Naive B cell (primary cell): ENCODE measurements around the gene DNTTIP2. TPM values are rescaled to one million over a fixed set of nuclear protein-coding genes. Genes with fewer than 3 reads are reported as not detected.
"Not testable (repeated sequence)": the region's sequence is repeated elsewhere in the genome, so short reads cannot be mapped to it uniquely, and the experiment has no call there.

Experiments used
- ATAC-seq, 2 donors: fragments of 150-1000 bp; cut with Tn5 transposase; 2 replicates each; pipeline ENCODE4 v1.10.0; 2021; ENCODE audit warnings: low read depth in 2 of 2, mild to moderate bottlenecking in 2 of 2, moderate library complexity in 2 of 2
- DNase-seq: peaks from one replicate; pipeline ENCODE4 v3.0.0; 2022
- H3K27ac Mint-ChIP-seq, 6 donors: one replicate each; pipeline ENCODE4 v1.8.0; 2020 to 2022; ENCODE audit warnings: mild to moderate bottlenecking in 6 of 6, mixed read lengths in 6 of 6, moderate library complexity in 5 of 6, inconsistent platforms in 2 of 6
- H3K27me3 Mint-ChIP-seq, 3 donors: one replicate each; pipeline ENCODE4 v1.8.0; 2021 to 2022; ENCODE audit warnings: mixed read lengths in 3 of 3, mild to moderate bottlenecking in 1 of 3
- H3K36me3 Mint-ChIP-seq, 2 donors: one replicate each; pipeline ENCODE4 v1.8.0; 2020 to 2022; ENCODE audit warnings: mixed read lengths in 2 of 2, inconsistent platforms in 1 of 2, mild to moderate bottlenecking in 1 of 2
- H3K4me1 Mint-ChIP-seq, 3 donors: one replicate each; pipeline ENCODE4 v1.8.0; 2020 to 2022; ENCODE audit warnings: mixed read lengths in 3 of 3, inconsistent platforms in 1 of 3, mild to moderate bottlenecking in 1 of 3, moderate library complexity in 1 of 3
- H3K4me3 Mint-ChIP-seq, 8 donors: one replicate each; pipeline ENCODE4 v1.8.0; 2020 to 2022; ENCODE audit warnings: mild to moderate bottlenecking in 8 of 8, mixed read lengths in 8 of 8, moderate library complexity in 8 of 8, inconsistent platforms in 2 of 8
- H3K9me3 Mint-ChIP-seq, 7 donors: one replicate each; pipeline ENCODE4 v1.8.0; 2020 to 2022; ENCODE audit warnings: mixed read lengths in 7 of 7, mild to moderate bottlenecking in 5 of 7, inconsistent platforms in 2 of 7, moderate library complexity in 1 of 7
- polyA plus RNA-seq, 6 donors: library from polyadenylated mRNA; unstranded; fragments of 300-500 nt; fragmentation: Illumina TruSeq; gene quantifications; one replicate each; pipeline ENCODE4 v1.2.3, GENCODE V29; 2021; ENCODE audit warnings: low read depth in 6 of 6

DNTTIP2 gene
- polyA plus RNA-seq, 6 donors from 2014 or later, result 71.1 to 87.9 (median 83.6) TPM

DNA sequence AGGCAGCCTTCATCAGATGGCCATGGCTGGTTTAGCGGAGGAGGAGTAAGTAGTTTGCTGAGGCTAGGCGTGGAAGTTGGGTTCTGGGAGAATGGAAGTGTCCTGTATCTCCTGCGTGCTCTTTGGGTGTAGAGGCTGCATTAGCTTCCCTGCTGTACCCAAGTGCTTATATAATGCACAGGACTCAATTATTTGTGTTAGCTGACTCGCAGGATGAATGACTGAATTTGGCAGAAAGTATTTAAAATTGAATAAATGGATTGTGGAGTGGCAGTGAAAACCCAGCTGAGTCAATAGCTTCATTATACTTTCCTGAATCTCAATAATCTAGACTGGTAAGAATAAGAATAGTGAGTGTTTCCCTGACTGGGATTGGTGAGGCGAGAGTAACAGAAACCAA, 13.8 kb downstream of the DNTTIP2 start:
- peak overlapping the region in 2 of 6 donors; percentile 3 to 16 for H3K27ac Mint-ChIP-seq
- H3K4me3 Mint-ChIP-seq, result no peak overlapping the region
- DNase-seq (no peak), ATAC-seq (no peak)
- no peaks in the 10 kb centered on the region for H3K9me3 Mint-ChIP-seq
- H3K27me3 Mint-ChIP-seq, result no peaks in the 10 kb centered on the region
- peaks cover 8 to 11% of the 10 kb centered on the region in 2 donors for H3K36me3 Mint-ChIP-seq
- no peaks in the 10 kb centered on the region for H3K4me1 Mint-ChIP-seq

DNA sequence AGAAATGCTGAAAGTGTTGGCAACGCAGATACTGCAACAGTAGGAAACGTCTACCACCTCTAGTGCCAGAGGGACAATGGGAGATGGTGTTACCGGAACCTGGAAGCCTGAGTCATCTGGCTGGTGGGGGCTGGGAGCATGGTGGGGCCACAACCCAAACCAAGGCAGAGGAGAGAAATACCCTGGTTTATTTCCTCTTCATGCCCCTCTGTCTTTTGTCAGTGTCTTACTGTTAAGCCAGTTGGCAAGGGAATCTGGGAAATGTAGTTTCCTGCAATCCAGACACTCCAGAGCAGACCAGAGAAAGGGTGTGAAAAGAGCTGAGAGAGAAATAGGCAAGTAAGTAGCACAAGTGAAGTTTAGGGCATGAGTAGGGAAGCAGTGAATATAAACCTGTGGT, 14.8 kb downstream of the DNTTIP2 start:
- no peaks in the 10 kb centered on the region for H3K9me3 Mint-ChIP-seq

DNA sequence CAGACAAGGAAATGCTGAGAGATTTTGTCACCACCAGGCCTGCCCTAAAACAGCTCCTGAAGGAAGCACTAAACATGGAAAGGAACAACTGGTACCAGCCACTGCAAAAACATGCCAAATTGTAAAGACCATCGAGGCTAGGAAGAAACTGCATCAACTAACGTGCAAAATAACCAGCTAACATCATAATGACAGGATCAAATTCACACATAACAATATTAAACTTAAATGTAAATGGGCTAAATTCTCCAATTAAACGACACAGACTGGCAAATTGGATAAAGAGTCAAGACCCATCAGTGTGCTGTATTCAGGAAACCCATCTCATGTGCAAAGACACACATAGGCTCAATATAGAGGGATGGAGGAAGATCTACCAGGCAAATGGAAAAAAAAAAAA, 21.4 kb downstream of the DNTTIP2 start:
- H3K4me1 Mint-ChIP-seq, H3K4me3 Mint-ChIP-seq, H3K36me3 Mint-ChIP-seq, H3K27ac Mint-ChIP-seq, ATAC-seq, DNase-seq: not testable (repeated sequence)
- Mint-ChIP-seq H3K9me3 (peaks cover 0 to 12% (median 3%) of the 10 kb centered on the region in 7 donors), H3K27me3 (peaks cover 13 to 20% (median 20%) of the 10 kb centered on the region in 3 donors)

More for the DNA sequence above, 14.8 kb downstream of the DNTTIP2 start:
- H3K4me3 Mint-ChIP-seq, result no peak overlapping the region
- ATAC-seq (no peak), DNase-seq (no peak)
- peaks cover 2 to 3% of the 10 kb centered on the region in 2 donors for H3K36me3 Mint-ChIP-seq
- peak overlapping the region in 2 of 6 donors; percentile 39 to 68 for H3K27ac Mint-ChIP-seq
- no peaks in the 10 kb centered on the region for H3K4me1 Mint-ChIP-seq
- no peaks in the 10 kb centered on the region for H3K27me3 Mint-ChIP-seq

- Mint-ChIP-seq H3K27me3 (peaks cover 13 to 21% (median 20%) of the 10 kb centered on the region in 3 donors), H3K9me3 (peaks cover 0 to 12% (median 3%) of the 10 kb centered on the region in 7 donors)
- H3K4me3 Mint-ChIP-seq, H3K36me3 Mint-ChIP-seq, DNase-seq, ATAC-seq, H3K4me1 Mint-ChIP-seq, H3K27ac Mint-ChIP-seq: not testable (repeated sequence)
Observed at GRCh38 chr1:93855983-93856382, 23.0 kb downstream of the DNTTIP2 start.

DNA sequence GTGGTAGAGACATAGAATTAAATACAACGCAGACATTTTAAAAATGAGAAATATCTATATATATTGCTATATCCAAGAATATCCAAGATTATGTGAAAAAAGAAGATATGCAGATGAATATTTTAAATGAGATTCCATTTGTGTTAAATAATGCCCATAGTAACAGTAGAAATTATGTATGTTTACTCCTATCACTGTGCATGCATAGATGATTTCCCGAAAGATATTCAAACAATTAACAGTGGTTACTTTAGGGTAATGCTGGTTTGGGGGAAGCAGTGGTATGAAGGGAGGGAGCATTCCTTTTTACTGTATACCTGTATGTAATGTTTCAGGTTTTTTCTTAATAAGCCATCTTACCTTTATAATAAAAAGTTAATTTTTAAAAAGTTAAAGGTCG, 25.1 kb downstream of the DNTTIP2 start:
- H3K27ac Mint-ChIP-seq, result no peak overlapping the region

DNA sequence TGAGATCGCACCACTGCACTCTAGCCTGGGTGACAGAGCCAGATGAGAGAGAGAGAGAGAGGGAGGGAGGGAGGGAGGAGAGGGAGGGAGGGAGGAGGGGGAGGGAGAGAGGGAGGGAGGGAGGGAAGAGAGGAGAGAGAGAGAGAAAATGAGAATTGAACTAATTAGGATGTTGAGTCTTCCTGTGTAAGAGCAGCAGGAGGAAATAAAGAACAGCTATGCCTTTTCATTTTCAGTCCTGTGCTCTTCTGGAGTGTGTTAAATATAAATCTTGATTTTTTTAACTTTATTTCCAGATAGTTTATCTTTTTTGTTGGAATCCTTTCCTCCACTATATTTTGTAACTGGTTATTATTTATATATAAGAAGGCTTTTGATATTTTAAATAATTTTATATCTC, 27.1 kb downstream of the DNTTIP2 start:
- no peak overlapping the region for H3K27ac Mint-ChIP-seq
- no peak for ATAC-seq
- peaks cover 4 to 8% of the 10 kb centered on the region in 2 donors for H3K36me3 Mint-ChIP-seq
- peaks cover 12 to 18% (median 15%) of the 10 kb centered on the region in 3 donors for H3K4me1 Mint-ChIP-seq
- H3K9me3 Mint-ChIP-seq, result peaks cover 0 to 8% (median 4%) of the 10 kb centered on the region in 7 donors
- H3K27me3 Mint-ChIP-seq, result peaks cover 18 to 21% (median 21%) of the 10 kb centered on the region in 3 donors
- no peak for DNase-seq
- no peak overlapping the region for H3K4me3 Mint-ChIP-seq

More for the DNA sequence above, 25.1 kb downstream of the DNTTIP2 start:
- peaks cover 0 to 12% (median 7%) of the 10 kb centered on the region in 7 donors for H3K9me3 Mint-ChIP-seq
- H3K4me1 Mint-ChIP-seq, result peaks cover 5 to 8% (median 5%) of the 10 kb centered on the region in 3 donors
- no peak for DNase-seq
- ATAC-seq, result no peak
- H3K4me3 Mint-ChIP-seq, result no peak overlapping the region
- H3K27me3 Mint-ChIP-seq, result peaks cover 13 to 21% (median 20%) of the 10 kb centered on the region in 3 donors
- peaks cover 4 to 8% of the 10 kb centered on the region in 2 donors for H3K36me3 Mint-ChIP-seq

- Mint-ChIP-seq H3K27ac (peak overlapping the region in 1 of 6 donors; percentile 58), H3K4me3 (no peak overlapping the region), H3K27me3 (peaks cover 18 to 21% (median 18%) of the 10 kb centered on the region in 3 donors), H3K36me3 (peaks cover 4 to 8% of the 10 kb centered on the region in 2 donors), H3K4me1 (peaks cover 12 to 18% (median 15%) of the 10 kb centered on the region in 3 donors), H3K9me3 (peaks cover 0 to 8% (median 4%) of the 10 kb centered on the region in 7 donors)
- DNase-seq (no peak), ATAC-seq (no peak)
Observed at GRCh38 chr1:93851327-93851712, 27.7 kb downstream of the DNTTIP2 start.

DNA sequence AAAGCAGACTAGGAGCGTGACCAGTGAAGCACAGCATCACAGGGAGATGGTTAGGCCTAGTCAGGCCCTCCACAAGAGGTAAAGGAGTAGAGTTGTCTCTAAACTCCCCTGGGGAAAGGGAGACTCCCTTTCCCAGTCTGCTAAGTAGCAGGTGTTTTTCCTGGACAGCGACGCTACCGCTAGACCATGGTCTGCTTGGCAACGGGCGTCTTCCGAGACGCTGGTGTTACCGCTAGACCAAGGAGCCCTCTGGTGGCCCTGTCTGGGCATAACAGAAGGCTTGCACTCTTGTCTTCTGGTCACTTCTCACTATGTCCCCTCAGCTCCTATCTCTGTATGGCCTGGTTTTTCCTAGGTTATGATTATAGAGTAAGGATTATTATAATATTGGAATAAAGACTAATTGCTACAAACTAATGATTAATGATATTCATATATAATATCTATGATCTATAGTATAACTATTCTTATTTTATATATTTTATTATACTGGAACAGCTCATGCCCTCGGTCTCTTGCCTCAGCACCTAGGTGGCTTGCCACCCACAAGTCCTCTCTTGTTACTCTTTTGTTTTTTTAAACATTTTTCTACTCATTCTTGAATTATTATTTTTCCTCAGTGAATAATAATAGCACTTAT, 28.2 kb downstream of the DNTTIP2 start:
- Mint-ChIP-seq H3K4me3 (peak overlapping the region in 6 of 8 donors; percentile 10 to 100 (median 62)), H3K4me1 (peaks cover 16 to 23% (median 17%) of the 10 kb centered on the region in 3 donors)

DNA sequence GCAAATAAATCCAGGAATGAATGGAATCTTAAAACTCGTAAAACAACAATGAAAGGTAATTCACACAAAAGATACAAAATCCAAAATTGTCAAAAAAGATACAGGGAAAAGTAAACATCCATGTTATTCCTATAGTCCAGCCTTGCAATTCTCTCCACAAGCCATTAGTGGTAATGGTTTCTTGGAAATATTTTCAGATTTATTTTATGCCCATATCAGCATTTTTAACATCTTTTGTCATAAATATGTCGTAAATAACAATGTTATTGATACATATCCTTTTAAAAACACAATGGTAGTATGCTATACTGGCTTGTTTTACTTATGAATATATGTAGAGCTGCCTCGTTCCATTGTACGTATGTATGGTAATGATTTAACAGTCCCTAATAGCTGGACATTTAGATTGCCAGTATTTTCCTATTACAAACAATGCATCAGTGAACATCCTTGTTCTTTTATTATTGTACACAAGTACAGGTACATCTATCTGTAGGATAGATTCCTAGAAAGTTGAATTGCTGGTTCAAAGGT, 30.6 kb downstream of the DNTTIP2 start:
- Mint-ChIP-seq H3K4me3 (peak overlapping the region; percentile 87 to 100 (median 96)), H3K9me3 (peaks cover 0 to 7% (median 4%) of the 10 kb centered on the region in 7 donors), H3K27me3 (peaks cover 6 to 8% (median 8%) of the 10 kb centered on the region in 3 donors), H3K27ac (peak overlapping the region in 4 of 6 donors; percentile 98 to 100 (median 100)), H3K36me3 (no peaks in the 10 kb centered on the region), H3K4me1 (peaks cover 25 to 31% (median 27%) of the 10 kb centered on the region in 3 donors)
- ATAC-seq (no peak), DNase-seq (no peak)

More for the DNA sequence above, 28.2 kb downstream of the DNTTIP2 start:
- DNase-seq, result peak; percentile 55
- peak overlapping the region in 3 of 6 donors; percentile 58 to 91 (median 84) for H3K27ac Mint-ChIP-seq
- H3K9me3 Mint-ChIP-seq, H3K36me3 Mint-ChIP-seq, ATAC-seq: not testable (repeated sequence)
- peaks cover 18 to 21% (median 18%) of the 10 kb centered on the region in 3 donors for H3K27me3 Mint-ChIP-seq

DNA sequence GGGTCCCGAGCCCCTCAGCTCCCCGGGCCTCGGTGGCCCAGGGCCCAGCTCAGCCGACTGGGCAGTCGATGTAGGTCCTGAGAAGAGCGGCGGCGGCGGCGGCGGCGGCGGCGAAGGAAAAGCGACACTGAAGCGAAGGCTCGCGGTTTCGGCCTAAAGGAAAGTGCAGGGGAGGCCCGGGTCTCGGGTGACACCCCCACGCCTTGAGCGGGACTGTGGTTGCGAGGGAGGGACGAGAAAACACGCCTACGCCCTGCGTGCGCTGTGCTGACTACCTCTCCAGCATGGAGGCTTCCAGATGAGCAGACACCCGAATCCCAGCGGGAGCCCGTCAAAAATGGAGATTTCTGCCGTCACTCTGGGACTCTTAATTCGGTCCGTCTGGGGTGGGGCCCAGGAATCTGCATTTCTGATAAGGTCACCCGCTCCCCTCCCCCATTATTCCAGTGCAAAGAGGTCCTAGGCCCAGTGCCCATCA, 31.2 kb downstream of the DNTTIP2 start:
- H3K4me3 Mint-ChIP-seq, result peak overlapping the region; percentile 87 to 100 (median 96)
- peaks cover 3 to 7% (median 6%) of the 10 kb centered on the region in 3 donors for H3K27me3 Mint-ChIP-seq
- peaks cover 25 to 31% (median 27%) of the 10 kb centered on the region in 3 donors for H3K4me1 Mint-ChIP-seq
- peak; percentile 32 to 33 for ATAC-seq
- no peaks in the 10 kb centered on the region for H3K36me3 Mint-ChIP-seq
- H3K9me3 Mint-ChIP-seq, result peaks cover 0 to 7% (median 4%) of the 10 kb centered on the region in 7 donors
- peak; percentile 67 for DNase-seq
- H3K27ac Mint-ChIP-seq, result peak overlapping the region; percentile 93 to 100 (median 100)

DNA sequence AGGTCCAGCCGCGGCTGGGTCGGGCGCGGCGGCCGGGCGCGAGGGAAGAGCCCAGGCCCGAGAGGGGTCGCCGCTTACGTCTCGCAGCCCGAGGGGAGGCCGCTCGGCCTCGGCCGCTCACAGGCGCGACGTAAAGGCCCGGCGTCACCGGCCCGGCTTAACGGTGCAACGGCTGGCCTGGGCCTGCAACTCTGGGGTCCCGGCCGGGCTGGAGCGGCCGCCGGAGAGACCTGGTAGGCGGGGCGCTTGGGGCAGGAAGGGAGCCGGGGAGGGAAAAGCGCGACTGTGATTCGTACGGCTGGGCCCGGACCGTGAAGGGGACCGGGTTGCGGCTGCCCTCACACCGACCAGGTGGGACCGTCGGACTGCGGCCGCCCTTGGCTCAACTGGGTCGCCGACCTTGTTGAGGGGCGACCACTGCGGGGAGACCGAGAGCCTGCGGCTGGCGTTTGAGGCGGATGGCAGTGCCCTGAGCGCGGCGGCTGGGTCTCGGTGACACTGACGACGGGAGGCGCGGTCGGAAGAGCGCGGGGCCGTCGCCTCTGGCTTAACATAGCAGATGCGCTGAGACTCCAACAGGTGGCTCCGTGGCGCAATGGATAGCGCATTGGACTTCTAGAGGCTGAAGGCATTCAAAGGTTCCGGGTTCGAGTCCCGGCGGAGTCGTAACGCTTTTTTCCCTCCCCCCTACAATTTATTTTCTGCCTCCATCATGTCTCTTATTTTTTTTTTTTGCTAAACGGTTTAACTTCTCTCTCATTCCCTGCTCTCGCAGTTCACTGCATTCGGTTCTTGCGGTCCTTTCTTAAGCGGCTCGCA, 31.8 kb downstream of the DNTTIP2 start:
- DNase-seq (peak; percentile 89), ATAC-seq (peak; percentile 66)
- peak overlapping the region; percentile 93 to 100 (median 100) for H3K27ac Mint-ChIP-seq
- peaks cover 0 to 7% (median 4%) of the 10 kb centered on the region in 7 donors for H3K9me3 Mint-ChIP-seq
- peaks cover 0 to 6% (median 5%) of the 10 kb centered on the region in 3 donors for H3K27me3 Mint-ChIP-seq
- H3K36me3 Mint-ChIP-seq, result no peaks in the 10 kb centered on the region
- peak overlapping the region; percentile 87 to 100 (median 96) for H3K4me3 Mint-ChIP-seq
- peaks cover 25 to 31% (median 27%) of the 10 kb centered on the region in 3 donors for H3K4me1 Mint-ChIP-seq

DNA sequence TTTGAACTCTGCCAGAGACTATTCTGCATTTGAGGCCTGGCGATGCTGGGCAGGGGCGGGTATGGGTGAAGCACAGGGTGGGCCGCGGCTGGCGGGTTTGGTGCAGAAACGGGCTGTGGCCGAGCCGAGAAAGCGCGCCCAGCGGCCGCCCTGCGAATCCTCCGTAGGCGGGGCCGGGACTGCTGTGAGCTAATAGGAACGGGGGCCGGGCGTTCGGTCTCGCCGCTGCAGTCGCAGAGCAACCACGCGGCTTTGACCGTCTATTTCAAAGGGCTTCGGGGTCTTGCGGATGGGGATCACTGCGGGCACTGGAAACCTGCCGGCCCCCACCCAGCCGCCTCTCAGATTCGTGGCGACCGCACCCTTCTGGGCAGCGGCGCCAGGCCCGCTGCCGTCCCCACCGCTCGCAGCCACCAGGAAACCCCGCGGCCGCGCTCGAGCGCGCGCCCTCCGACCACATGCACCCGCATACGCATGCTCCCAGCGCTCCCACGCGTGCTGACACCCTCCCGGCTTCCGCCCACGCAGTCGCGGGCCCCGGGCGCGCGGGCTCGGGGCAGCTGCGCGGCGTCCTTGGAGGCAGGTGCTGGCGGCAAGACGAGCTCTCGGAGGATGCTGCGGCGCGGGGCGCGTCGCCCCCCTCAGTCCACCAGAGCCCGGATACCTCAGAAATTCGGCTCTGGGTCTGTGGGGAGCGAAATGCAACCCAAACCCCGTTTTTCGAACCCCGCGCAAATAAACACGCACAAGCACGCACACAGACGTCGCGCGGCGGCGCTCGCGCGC, 32.6 kb downstream of the DNTTIP2 start:
- H3K4me3 Mint-ChIP-seq, result peak overlapping the region; percentile 87 to 100 (median 96)
- DNase-seq, result peak; percentile 89
- H3K4me1 Mint-ChIP-seq, result peaks cover 25 to 31% (median 27%) of the 10 kb centered on the region in 3 donors
- peaks cover 0 to 6% (median 5%) of the 10 kb centered on the region in 3 donors for H3K27me3 Mint-ChIP-seq
- H3K36me3 Mint-ChIP-seq, result no peaks in the 10 kb centered on the region
- H3K9me3 Mint-ChIP-seq, result peaks cover 0 to 7% (median 4%) of the 10 kb centered on the region in 7 donors
- peak overlapping the region; percentile 97 to 100 (median 98) for H3K27ac Mint-ChIP-seq
- peak; percentile 56 to 58 for ATAC-seq
